Measurements from ENCODE around the gene SYNDIG1.

The SYNDIG1 gene

GRCh38 chr20:24468401-24469115 is 871 bp upstream of the SYNDIG1 start:
- no peak for DNase-seq (ENCODE audit: low read depth in 1 of 2, low spot score in 1 of 2)
- TF ChIP-seq JUND (IDR thresholded peaks at IDR 0.05; ENCODE audit: low read depth): no peak
- in situ Hi-C loops (cut with HindIII; ENCODE audit: low pct_unique_long_range_greater_than_20kb, low sequenced_read_pairs): no loop called here

GRCh38 chr20:24469894-24470745 is 691 bp downstream of the SYNDIG1 start:
- in situ Hi-C loops (cut with HindIII; ENCODE audit: low pct_unique_long_range_greater_than_20kb, low sequenced_read_pairs): no loop called here
- TF ChIP-seq JUND (IDR thresholded peaks at IDR 0.05; ENCODE audit: low read depth): no peak
- no peak for DNase-seq (ENCODE audit: low read depth in 1 of 2, low spot score in 1 of 2)

GRCh38 chr20:24470746-24471582 is 1.5 kb downstream of the SYNDIG1 start:
- TF ChIP-seq JUND (IDR thresholded peaks at IDR 0.05; ENCODE audit: low read depth): no peak
- DNase-seq (ENCODE audit: low read depth in 1 of 2, low spot score in 1 of 2): no peak
- in situ Hi-C loops (cut with HindIII; ENCODE audit: low pct_unique_long_range_greater_than_20kb, low sequenced_read_pairs): no loop called here

GRCh38 chr20:24472426-24472825 is 3.0 kb downstream of the SYNDIG1 start:
- in situ Hi-C loops (cut with HindIII; ENCODE audit: low pct_unique_long_range_greater_than_20kb, low sequenced_read_pairs): no loop called here
- no peak for TF ChIP-seq JUND (IDR thresholded peaks at IDR 0.05; ENCODE audit: low read depth)
- DNase-seq (ENCODE audit: low read depth in 1 of 2, low spot score in 1 of 2): no peak

GRCh38 chr20:24473435-24474223 is 4.2 kb downstream of the SYNDIG1 start:
- in situ Hi-C loops (cut with HindIII; ENCODE audit: low pct_unique_long_range_greater_than_20kb, low sequenced_read_pairs): no loop called here
- TF ChIP-seq JUND (IDR thresholded peaks at IDR 0.05; ENCODE audit: low read depth): no peak
- DNase-seq (ENCODE audit: low read depth in 1 of 2, low spot score in 1 of 2): no peak

- TF ChIP-seq JUND (IDR thresholded peaks at IDR 0.05; ENCODE audit: low read depth): no peak
- in situ Hi-C loops (cut with HindIII; ENCODE audit: low pct_unique_long_range_greater_than_20kb, low sequenced_read_pairs): no loop called here
- no peak for DNase-seq (ENCODE audit: low read depth in 1 of 2, low spot score in 1 of 2)
These were observed 8.6 kb downstream of the SYNDIG1 start for GRCh38 chr20:24477831-24478547.

- in situ Hi-C loops (cut with HindIII; ENCODE audit: low pct_unique_long_range_greater_than_20kb, low sequenced_read_pairs): no loop called here
- no peak for DNase-seq (ENCODE audit: low read depth in 1 of 2, low spot score in 1 of 2)
- no peak for TF ChIP-seq JUND (IDR thresholded peaks at IDR 0.05; ENCODE audit: low read depth)
These were observed 9.2 kb downstream of the SYNDIG1 start for GRCh38 chr20:24478584-24478983.

GRCh38 chr20:24479106-24479505 is 9.7 kb downstream of the SYNDIG1 start:
- in situ Hi-C loops (cut with HindIII; ENCODE audit: low pct_unique_long_range_greater_than_20kb, low sequenced_read_pairs): no loop called here
- DNase-seq (ENCODE audit: low read depth in 1 of 2, low spot score in 1 of 2): no peak
- no peak for TF ChIP-seq JUND (IDR thresholded peaks at IDR 0.05; ENCODE audit: low read depth)

GRCh38 chr20:24479595-24479994 is 10.2 kb downstream of the SYNDIG1 start:
- in situ Hi-C loops (cut with HindIII; ENCODE audit: low pct_unique_long_range_greater_than_20kb, low sequenced_read_pairs): no loop called here
- DNase-seq (ENCODE audit: low read depth in 1 of 2, low spot score in 1 of 2): no peak
- no peak for TF ChIP-seq JUND (IDR thresholded peaks at IDR 0.05; ENCODE audit: low read depth)

- no peak for TF ChIP-seq JUND (IDR thresholded peaks at IDR 0.05; ENCODE audit: low read depth)
These were observed 11.1 kb downstream of the SYNDIG1 start for GRCh38 chr20:24480509-24480908.

GRCh38 chr20:24481173-24481572 is 11.7 kb downstream of the SYNDIG1 start:
- in situ Hi-C loops (cut with HindIII; ENCODE audit: low pct_unique_long_range_greater_than_20kb, low sequenced_read_pairs): no loop called here
- TF ChIP-seq JUND (IDR thresholded peaks at IDR 0.05; ENCODE audit: low read depth): no peak
- no peak for DNase-seq (ENCODE audit: low read depth in 1 of 2, low spot score in 1 of 2)

More at GRCh38 chr20:24480509-24480908, 11.1 kb downstream of the SYNDIG1 start:
- in situ Hi-C loops (cut with HindIII; ENCODE audit: low pct_unique_long_range_greater_than_20kb, low sequenced_read_pairs): no loop called here
- DNase-seq (ENCODE audit: low read depth in 1 of 2, low spot score in 1 of 2): no peak

Data from T47D (cell line).